GM12878 (cell line): Measurements from ENCODE around the gene ATP8B1. TPM values are rescaled to one million over a fixed set of nuclear protein-coding genes. Genes with fewer than 3 reads are reported as not detected.
"Not testable (repeated sequence)": the region's sequence is repeated elsewhere in the genome, so short reads cannot be mapped to it uniquely, and the experiment has no call there.

Experiments used
- ATAC-seq: fragments of 200-7000 bp; cut with Tn5 transposase; 3 replicates; pipeline ENCODE4 v1.9.1; 2020; ENCODE audit warnings: mild to moderate bottlenecking, moderate library complexity
- BruUV-seq: library from RNA; stranded (reverse); fragments of 400-500 nt; replicated peaks from 2 replicates; lab custom pipeline; 2021; lab: Mats Ljungman, UMichigan
- CTCF ChIA-PET: fragments of 300-600 bp; sonication (Branson Sonifier 250); formaldehyde crosslinking; extraction: SDS; loops from one replicate; lab custom pipeline; 2021; ENCODE audit warnings: inconsistent platforms; lab: Yijun Ruan, JAX
- POLR2A ChIA-PET: fragments of 350-600 bp; formaldehyde crosslinking; extraction: SDS; loops from one replicate; lab custom pipeline; 2021; ENCODE audit warnings: inconsistent platforms; lab: Charles Lee
- RAD21 ChIA-PET: fragments of 300-600 bp; sonication (Branson Sonifier 250); formaldehyde crosslinking; loops from one replicate; lab custom pipeline; 2023; ENCODE audit warnings: antibody characterized with exemption; ENCODE audit not compliant: unreplicated experiment; lab: Charles Lee
- SMC1A ChIA-PET: fragments of 300-600 bp; sonication (Branson Sonifier 250); formaldehyde crosslinking; loops from one replicate; lab custom pipeline; 2023; ENCODE audit not compliant: unreplicated experiment, uncharacterized antibody; lab: Charles Lee
- DNase-seq: peaks from one replicate; pipeline ENCODE4 v3.0.0-alpha.2; 2011; ENCODE audit warnings: low read depth, low spot score
- FAIRE-seq: peaks from 3 replicates; lab custom pipeline; 2011; peaks lifted over from hg19 to GRCh38; lab: Jason Lieb, UNC
- H2AFZ ChIP-seq: 2 replicates; pipeline ENCODE4 v1.6.0; 2011; ENCODE audit warnings: low read depth, low read length, control low read depth; ENCODE audit not compliant: control insufficient read depth
- H3K27ac ChIP-seq: 2 replicates; pipeline ENCODE4 v1.5.1; 2011; ENCODE audit warnings: control low read depth; ENCODE audit not compliant: control insufficient read depth, insufficient read depth
- H3K27me3 ChIP-seq, 2 experiments: replicated peaks in 1 of 2; 2 replicates each; pipeline versions ENCODE4 v1.6.0 to v1.6.1; 2011; ENCODE audit warnings: low read length in 1 of 2; ENCODE audit not compliant: control insufficient read depth in 2 of 2, insufficient read depth in 2 of 2
- H3K36me3 ChIP-seq, 2 experiments: 2 replicates each; pipeline ENCODE4 v1.5.1; 2011; ENCODE audit warnings: low read length in 1 of 2; ENCODE audit not compliant: control insufficient read depth in 2 of 2, insufficient read depth in 2 of 2
- H3K4me1 ChIP-seq: 2 replicates; pipeline ENCODE4 v1.6.1; 2011; ENCODE audit warnings: mild to moderate bottlenecking, low read length, moderate library complexity, mixed read lengths; ENCODE audit not compliant: control insufficient read depth, insufficient read depth
- H3K4me2 ChIP-seq: 2 replicates; pipeline ENCODE4 v1.6.0; 2011; ENCODE audit warnings: control low read depth; ENCODE audit not compliant: control insufficient read depth, insufficient read depth
- H3K4me3 ChIP-seq: fragments of 200-600 bp; sonication (generic); 2 replicates; pipeline ENCODE4 v1.5.1; 2016
- H3K79me2 ChIP-seq: 2 replicates; pipeline ENCODE4 v1.6.0; 2011; ENCODE audit warnings: low read length; ENCODE audit not compliant: control insufficient read depth, insufficient read depth
- H3K9ac ChIP-seq: 2 replicates; pipeline ENCODE4 v1.8.0; 2011; ENCODE audit warnings: low read length, control low read depth, mixed read lengths; ENCODE audit not compliant: control insufficient read depth, insufficient read depth
- H3K9me3 ChIP-seq: replicated peaks from 3 replicates; pipeline ENCODE4 v1.5.1; 2011; ENCODE audit warnings: mild to moderate bottlenecking, low read length; ENCODE audit not compliant: control insufficient read depth, insufficient read depth
- H4K20me1 ChIP-seq: 2 replicates; pipeline ENCODE4 v1.6.0; 2011; ENCODE audit not compliant: control insufficient read depth, insufficient read depth
- ATF3 ChIP-seq: IDR thresholded peaks from 2 replicates; pipeline ENCODE4 v1.6.1; 2011; ENCODE audit warnings: low read depth, mild to moderate bottlenecking, low read length, moderate library complexity, borderline replicate concordance; ENCODE audit errors: extremely low read depth
- ATF7 ChIP-seq: fragments of 450-650 bp; IDR thresholded peaks from 2 replicates; pipeline ENCODE4 v1.6.1; 2016; ENCODE audit warnings: low read depth, mild to moderate bottlenecking
- BCL11A ChIP-seq: IDR thresholded peaks from 2 replicates; pipeline ENCODE4 v1.6.1; 2011; ENCODE audit warnings: low read depth, low read length
- CEBPZ ChIP-seq: fragments of 150-350 bp; IDR thresholded peaks from 2 replicates; pipeline ENCODE4 v1.6.1; 2016; ENCODE audit warnings: low read depth, low read length
- EGR1 ChIP-seq, 2 experiments: IDR thresholded peaks; 1 replicate in 1 of 2; 2 replicates in 1 of 2; pipeline ENCODE4 v1.6.1; 2011 to 2012; ENCODE audit warnings: low read depth in 2 of 2, low read length in 2 of 2, borderline replicate concordance in 1 of 2, mild to moderate bottlenecking in 1 of 2, moderate library complexity in 1 of 2
- FOXK2 ChIP-seq: fragments of 450-650 bp; IDR thresholded peaks from 2 replicates; pipeline ENCODE4 v1.6.1; 2017; ENCODE audit warnings: mild to moderate bottlenecking, moderate library complexity
- GABPA ChIP-seq: IDR thresholded peaks from 2 replicates; pipeline ENCODE4 v1.6.1; 2014; ENCODE audit warnings: antibody characterized with exemption, low read depth, mild to moderate bottlenecking, inconsistent platforms
- HDAC2 ChIP-seq: fragments of 200-600 bp; sonication (generic); IDR thresholded peaks from 2 replicates; pipeline ENCODE4 v1.6.1; 2017
- JUNB ChIP-seq: IDR thresholded peaks from 2 replicates; pipeline ENCODE4 v1.6.1; 2016; ENCODE audit warnings: antibody characterized with exemption, mild to moderate bottlenecking
- KLF5 ChIP-seq: fragments of 450-650 bp; IDR thresholded peaks from 2 replicates; pipeline ENCODE4 v1.6.1; 2014; ENCODE audit warnings: mild to moderate bottlenecking; ENCODE audit not compliant: partially characterized antibody
- MYB ChIP-seq: fragments of 150-350 bp; IDR thresholded peaks from 2 replicates; pipeline ENCODE4 v1.6.1; 2014; ENCODE audit warnings: mild to moderate bottlenecking, low read depth, low read length, borderline replicate concordance
- NFIC ChIP-seq: IDR thresholded peaks from 2 replicates; pipeline ENCODE4 v1.6.1; 2012; ENCODE audit warnings: low read depth, mild to moderate bottlenecking, inconsistent platforms, low read length, moderate library complexity
- POLR2A ChIP-seq: IDR thresholded peaks from 2 replicates; pipeline ENCODE4 v1.6.1; 2011; ENCODE audit warnings: low read depth, mild to moderate bottlenecking, low read length
- SREBF2 ChIP-seq: IDR thresholded peaks from 2 replicates; pipeline ENCODE4 v1.6.1; 2012; ENCODE audit warnings: mild to moderate bottlenecking, low read length
- TCF3 ChIP-seq: IDR thresholded peaks from 2 replicates; pipeline ENCODE4 v1.6.1; 2012; ENCODE audit warnings: low read depth, mild to moderate bottlenecking, low read length, borderline replicate concordance; ENCODE audit not compliant: insufficient read depth
- ZBED1 ChIP-seq: IDR thresholded peaks from 2 replicates; pipeline ENCODE4 v1.6.1; 2016; ENCODE audit warnings: borderline replicate concordance
- ZNF207 ChIP-seq: fragments of 450-650 bp; IDR thresholded peaks from 2 replicates; pipeline ENCODE4 v1.6.1; 2014; ENCODE audit warnings: antibody characterized with exemption, mild to moderate bottlenecking, borderline replicate concordance
- ZZZ3 ChIP-seq: IDR thresholded peaks from 2 replicates; pipeline ENCODE4 v1.6.1; 2011; ENCODE audit warnings: low read depth; ENCODE audit not compliant: control insufficient read depth, insufficient read length
- WGBS: methylation state at CpG from one replicate; pipeline ENCODE4 v1.1.6; 2016; ENCODE audit warnings: low lambda C conversion rate; ENCODE audit not compliant: insufficient replicate concordance, insufficient coverage; ENCODE audit errors: missing lambda C conversion rate; 5-methylcytosine and 5-hydroxymethylcytosine counted together
- in situ Hi-C: fragments of 300-500 bp; cut with MboI; formaldehyde crosslinking; loops from 9 replicates; pipeline ENCODE4 v1.14.3; 2018; ENCODE audit warnings: mixed read lengths
- intact Hi-C: fragments of 100-400 bp; cut with micrococcal nuclease; formaldehyde crosslinking; loops from one replicate; pipeline ENCODE4 v1.14.2; 2022; ENCODE audit not compliant: unreplicated experiment
- polyA plus RNA-seq, 11 experiments: library from polyadenylated mRNA; depleted of rRNA in 4 of 11; unstranded in 6 of 11; stranded (reverse) in 5 of 11; fragments of >200 nt; fragmentation: Nextera tagmentation in 4 of 11; fragmentation: Illumina TruSeq in 1 of 11; extraction: Ambion mirVana in 4 of 11; extraction: Trizol in 1 of 11; gene quantifications; 1 replicate in 1 of 11; 2 replicates in 10 of 11; pipeline versions ENCODE4 v1.2.1 to v1.2.3, GENCODE V29; 2011 to 2016; ENCODE audit warnings: inconsistent platforms in 2 of 11, missing spikeins in 2 of 11, low read depth in 1 of 11
- total RNA-seq, 4 experiments: library from RNA; depleted of rRNA in 3 of 4; stranded (reverse); fragments of >200 nt in 3 of 4; fragmentation: Illumina TruSeq in 1 of 4; extraction: Trizol in 1 of 4; gene quantifications; 2 replicates each; pipeline versions ENCODE4 v1.2.1 to v1.2.3, GENCODE V29; 2013 to 2021

ATP8B1 gene
- total and polyA plus RNA-seq, 10 of the 15 experiments (the other 5 are each of a cell fraction or from before 2014, with no cell fraction given): 0.03 to 0.37 (median 0.11) TPM

GRCh38 chr18:57644540-57644939 lies 158.6 kb downstream of the ATP8B1 start:
- Histone ChIP-seq H3K27me3 (no peaks in the 10 kb centered on the region), H3K79me2 (no peaks in the 10 kb centered on the region), H3K4me3 (no peak overlapping the region), H3K4me2 (no peak overlapping the region), H3K9me3 (no peaks in the 10 kb centered on the region; the same call in 2 of the 3 replicates), H3K36me3 (no peaks in the 10 kb centered on the region; a peak in 1 of 4 replicates), H3K9ac (no peak overlapping the region), H4K20me1 (no peaks in the 10 kb centered on the region), H2AFZ (no peak overlapping the region), H3K4me1 (peaks cover 3% of the 10 kb centered on the region), H3K27ac (no peak overlapping the region)
- CTCF ChIA-PET: no interaction called here
- no peak for ATAC-seq
- RAD21 ChIA-PET: no interaction called here
- in situ Hi-C loops: loop anchor here (25.0 kb wide), 1 partner anchor 193 kb away; no protein-coding TSS in a partner anchor
- no peak for FAIRE-seq
- SMC1A ChIA-PET: interaction anchor here (0.6 to 0.9 kb wide), 2 partner anchors 332 to 393 kb away, joined by 3 read pairs; no protein-coding TSS in a partner anchor
- POLR2A ChIA-PET: no interaction called here
- no peak for DNase-seq
- BruUV-seq: no TSS peak
- TF ChIP-seq BCL11A (no peak), ATF3 (no peak), TCF3 (no peak), ZBED1 (no peak), JUNB (no peak), MYB (no peak), KLF5 (no peak), ZZZ3 (no peak), GABPA (no peak), POLR2A (no peak), NFIC (no peak), FOXK2 (no peak), CEBPZ (no peak), ZNF207 (no peak), SREBF2 (no peak), ATF7 (no peak), EGR1 (IDR thresholded peaks at IDR 0.05; ENCODE audit: borderline replicate concordance in 1 of 2, low read depth in 2 of 2, low read length in 2 of 2) (no peak), HDAC2 (no peak)
- intact Hi-C loops: no loop called here

DNA sequence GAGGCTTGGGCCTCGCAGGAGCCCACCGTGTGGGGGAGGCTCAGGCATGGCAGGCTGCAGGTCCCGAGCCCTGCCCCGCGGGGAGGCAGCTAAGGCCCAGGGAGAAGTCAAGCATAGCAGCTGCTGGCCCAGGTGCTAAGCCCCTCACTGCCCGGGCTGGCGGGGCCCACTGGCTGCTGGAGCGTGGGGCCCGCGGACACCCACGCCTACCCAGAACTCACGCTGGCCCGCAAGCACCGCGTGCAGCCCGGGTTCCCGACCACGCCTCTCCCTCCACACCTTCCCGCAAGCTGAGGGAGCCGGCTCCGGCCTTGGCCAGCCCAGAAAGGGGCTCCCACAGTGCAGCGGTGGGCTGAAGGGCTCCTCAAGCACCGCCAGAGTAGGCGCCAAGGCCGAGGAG lies 159.4 kb downstream of the ATP8B1 start:
- H4K20me1 ChIP-seq, H2AFZ ChIP-seq, H3K4me1 ChIP-seq, intact Hi-C loops, H3K4me2 ChIP-seq, BruUV-seq, DNase-seq, CTCF ChIA-PET, H3K27ac ChIP-seq, H3K9me3 ChIP-seq, FAIRE-seq, POLR2A ChIA-PET, H3K9ac ChIP-seq, RAD21 ChIA-PET, H3K27me3 ChIP-seq, H3K4me3 ChIP-seq, ATAC-seq, SMC1A ChIA-PET, H3K79me2 ChIP-seq, H3K36me3 ChIP-seq: not testable (repeated sequence)
- 91% methylated on average over 23 of the region's 25 CpGs for WGBS
- in situ Hi-C loops: loop anchor here (25.0 kb wide), 1 partner anchor 194 kb away; no protein-coding TSS in a partner anchor
